ENCODE results near the gene NOP14.
"Not testable (repeated sequence)": the region's sequence is repeated elsewhere in the genome, so short reads cannot be mapped to it uniquely, and the experiment has no call there.

The NOP14 gene

DNA sequence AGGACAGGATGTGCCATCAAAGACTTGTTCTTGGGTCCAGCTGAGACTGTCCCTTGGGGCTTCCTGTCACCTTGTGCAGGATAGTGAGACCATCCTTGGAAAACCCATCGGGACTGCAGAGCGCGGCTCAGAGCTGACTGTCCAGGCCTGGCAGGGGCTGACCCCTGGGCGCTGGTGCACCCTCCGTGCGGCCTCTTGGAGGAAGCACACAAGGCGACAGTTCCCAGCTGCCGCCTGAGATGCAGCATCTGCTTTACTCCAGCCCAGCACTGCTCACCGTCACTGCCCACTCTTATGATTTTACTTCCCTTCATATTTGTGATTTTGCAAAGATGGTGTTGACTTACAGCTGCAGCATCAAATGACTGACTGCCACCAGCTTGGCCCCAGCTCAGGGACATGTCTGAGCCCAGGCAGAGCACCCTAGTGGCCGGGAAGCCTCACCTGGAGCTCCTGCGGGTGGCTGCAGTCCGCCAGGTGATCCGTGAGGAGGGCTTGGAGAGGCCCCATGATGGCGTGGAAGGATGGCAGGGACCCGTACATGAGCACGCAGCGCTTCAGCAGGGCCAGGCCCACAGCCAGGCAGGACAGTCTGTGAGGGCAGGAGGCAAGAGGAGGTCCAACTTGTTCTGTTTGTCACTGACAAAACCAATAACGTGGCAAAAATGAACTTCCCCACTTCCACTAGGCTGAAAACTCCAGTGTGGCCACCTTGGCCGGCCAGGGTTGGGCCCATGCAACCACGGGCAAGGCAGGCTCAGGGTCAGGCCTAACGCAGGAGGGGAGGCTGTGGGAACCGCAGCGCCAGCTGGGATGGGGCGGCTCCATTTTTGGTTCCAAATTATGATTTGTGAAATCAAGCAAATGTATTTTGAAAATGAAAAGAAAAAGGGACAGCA is 21.8 kb downstream of the NOP14 start:
- H3K27me3 Mint-ChIP-seq (ENCODE audit: low read depth, poor library complexity), result no peaks in the 10 kb centered on the region
- H3K27ac Mint-ChIP-seq, result no peak overlapping the region
- no peak for DNase-seq
- peaks cover 8% of the 10 kb centered on the region for H3K4me1 Mint-ChIP-seq
- TF ChIP-seq, protein P1, sequence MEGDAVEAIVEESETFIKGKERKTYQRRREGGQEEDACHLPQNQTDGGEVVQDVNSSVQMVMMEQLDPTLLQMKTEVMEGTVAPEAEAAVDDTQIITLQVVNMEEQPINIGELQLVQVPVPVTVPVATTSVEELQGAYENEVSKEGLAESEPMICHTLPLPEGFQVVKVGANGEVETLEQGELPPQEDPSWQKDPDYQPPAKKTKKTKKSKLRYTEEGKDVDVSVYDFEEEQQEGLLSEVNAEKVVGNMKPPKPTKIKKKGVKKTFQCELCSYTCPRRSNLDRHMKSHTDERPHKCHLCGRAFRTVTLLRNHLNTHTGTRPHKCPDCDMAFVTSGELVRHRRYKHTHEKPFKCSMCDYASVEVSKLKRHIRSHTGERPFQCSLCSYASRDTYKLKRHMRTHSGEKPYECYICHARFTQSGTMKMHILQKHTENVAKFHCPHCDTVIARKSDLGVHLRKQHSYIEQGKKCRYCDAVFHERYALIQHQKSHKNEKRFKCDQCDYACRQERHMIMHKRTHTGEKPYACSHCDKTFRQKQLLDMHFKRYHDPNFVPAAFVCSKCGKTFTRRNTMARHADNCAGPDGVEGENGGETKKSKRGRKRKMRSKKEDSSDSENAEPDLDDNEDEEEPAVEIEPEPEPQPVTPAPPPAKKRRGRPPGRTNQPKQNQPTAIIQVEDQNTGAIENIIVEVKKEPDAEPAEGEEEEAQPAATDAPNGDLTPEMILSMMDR (IDR thresholded peaks at IDR 0.05), result no peak
- H3K36me3 Mint-ChIP-seq (ENCODE audit: low read depth), result peaks cover 43% of the 10 kb centered on the region
- no peak overlapping the region for H3K4me3 Mint-ChIP-seq
- no peaks in the 10 kb centered on the region for H3K9me3 Mint-ChIP-seq

DNA sequence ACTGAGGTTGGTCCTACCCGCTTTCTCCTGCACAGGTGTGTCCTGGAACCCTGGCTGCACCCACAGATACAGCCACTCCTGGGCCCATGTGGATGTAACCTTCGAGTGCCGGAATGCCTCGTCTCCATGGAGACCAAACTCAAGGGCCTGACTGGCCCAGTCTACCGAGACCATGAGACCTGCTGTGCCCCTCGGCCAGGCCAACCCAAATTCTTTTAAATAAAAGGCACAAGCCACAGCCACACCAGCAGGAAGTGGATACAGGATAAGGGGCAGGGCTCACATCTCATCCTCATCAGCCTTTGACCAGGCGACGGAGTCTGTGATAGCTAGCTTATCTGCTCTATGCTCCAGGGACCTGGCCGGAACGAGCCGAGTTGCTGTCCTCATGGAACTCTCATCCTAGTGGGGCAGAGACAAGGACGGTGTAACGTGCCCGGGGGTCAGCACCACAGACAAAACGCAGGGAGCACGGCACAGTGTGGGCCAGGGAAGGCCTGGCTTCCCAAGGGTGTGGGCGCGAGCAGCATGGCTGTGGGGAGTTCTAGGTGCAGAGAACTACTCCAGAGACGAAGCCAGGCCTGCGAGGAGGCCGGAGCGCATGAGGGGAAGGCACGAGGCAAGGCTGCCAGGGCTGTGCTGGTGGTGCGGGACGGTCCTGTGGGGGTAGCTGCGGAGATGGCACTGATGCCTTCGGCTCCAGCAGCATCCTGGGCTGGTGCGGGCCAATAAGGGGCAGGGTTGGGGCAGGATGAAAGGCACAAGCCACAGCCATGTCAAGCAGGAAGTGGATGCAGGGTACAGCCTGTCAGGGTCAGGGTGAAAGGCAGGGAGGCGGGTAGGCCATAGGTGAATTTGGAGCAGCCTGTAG is 22.7 kb downstream of the NOP14 start:
- Mint-ChIP-seq H3K27ac (no peak overlapping the region), H3K27me3 (ENCODE audit: low read depth, poor library complexity) (peaks cover 4% of the 10 kb centered on the region), H3K4me1 (peaks cover 16% of the 10 kb centered on the region), H3K36me3 (ENCODE audit: low read depth) (peaks cover 36% of the 10 kb centered on the region), H3K4me3 (no peak overlapping the region), H3K9me3 (no peaks in the 10 kb centered on the region)
- no peak for DNase-seq
- TF ChIP-seq, protein P1 (IDR thresholded peaks at IDR 0.05), result no peak

DNA sequence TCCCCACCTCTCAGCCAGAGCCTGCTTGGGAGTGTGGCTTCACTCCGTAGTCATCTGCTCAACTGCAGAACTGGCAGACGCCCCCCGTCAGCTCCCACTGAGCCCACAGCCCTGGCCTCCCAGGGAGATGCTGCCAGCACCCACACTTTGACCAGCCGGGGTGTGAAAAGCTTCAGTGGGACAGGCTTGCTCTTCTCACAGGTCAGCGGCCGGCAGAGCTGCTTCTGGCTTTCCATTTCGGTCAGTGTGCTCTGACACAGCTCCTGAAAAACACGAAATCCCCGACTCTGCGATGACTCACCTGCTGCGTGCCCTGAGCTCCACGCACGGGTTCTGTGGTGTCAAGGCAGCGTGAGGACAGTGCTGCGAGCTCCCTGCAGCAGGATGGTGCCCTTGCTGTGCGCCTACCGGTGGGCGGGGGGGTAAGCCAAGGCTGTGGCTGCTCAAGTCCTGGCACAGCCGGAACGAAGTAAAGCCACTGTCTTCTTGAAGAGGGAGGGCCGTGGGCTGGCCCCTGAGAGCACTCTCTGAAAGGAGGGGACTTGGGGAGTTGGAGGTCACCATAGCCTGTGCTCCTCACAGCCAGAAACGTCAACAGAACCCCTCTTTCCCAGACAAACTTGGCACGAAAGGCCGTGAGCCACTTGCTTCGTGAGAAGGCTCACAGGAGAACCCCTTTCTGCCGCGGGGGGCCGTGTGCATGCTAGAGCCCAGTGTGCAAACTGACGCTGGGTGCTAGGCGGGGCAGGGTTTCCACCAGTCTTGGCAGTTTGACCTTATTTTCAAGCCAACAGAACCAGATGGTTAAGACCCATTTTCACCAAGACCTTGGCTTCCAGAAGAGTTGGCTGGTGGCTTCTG is 23.6 kb downstream of the NOP14 start:
- Mint-ChIP-seq H3K4me1 (peaks cover 19% of the 10 kb centered on the region), H3K4me3 (no peak overlapping the region), H3K9me3 (no peaks in the 10 kb centered on the region), H3K36me3 (ENCODE audit: low read depth) (peaks cover 32% of the 10 kb centered on the region), H3K27ac (no peak overlapping the region), H3K27me3 (ENCODE audit: low read depth, poor library complexity) (peaks cover 4% of the 10 kb centered on the region)
- DNase-seq, result no peak
- TF ChIP-seq, protein P1 (IDR thresholded peaks at IDR 0.05), result no peak

DNA sequence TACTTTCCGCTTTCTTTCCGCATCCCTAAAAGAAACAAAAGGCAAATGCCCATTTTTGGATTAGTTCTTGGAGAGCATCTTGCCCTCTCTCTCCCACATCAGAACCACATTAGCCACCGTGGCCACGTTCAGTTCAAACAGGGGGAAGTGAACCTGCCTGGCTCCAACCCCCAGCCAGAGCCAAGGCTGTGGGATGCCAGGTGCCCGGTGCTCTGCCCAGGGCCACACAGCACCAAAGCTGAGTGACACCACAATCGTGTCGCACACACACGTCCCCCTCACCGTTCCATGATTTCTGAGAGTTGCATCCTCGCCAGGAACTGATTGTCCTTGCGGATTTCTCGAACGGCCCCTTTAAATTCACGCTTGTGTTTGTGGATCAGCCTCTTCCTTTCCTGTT is 24.3 kb downstream of the NOP14 start:
- TF ChIP-seq, protein P1 (IDR thresholded peaks at IDR 0.05), result no peak
- peaks cover 4% of the 10 kb centered on the region for H3K27me3 Mint-ChIP-seq (ENCODE audit: low read depth, poor library complexity)
- H3K36me3 Mint-ChIP-seq (ENCODE audit: low read depth), result peaks cover 28% of the 10 kb centered on the region
- H3K4me1 Mint-ChIP-seq, result peaks cover 19% of the 10 kb centered on the region
- H3K4me3 Mint-ChIP-seq, result no peak overlapping the region
- H3K9me3 Mint-ChIP-seq, result no peaks in the 10 kb centered on the region
- H3K27ac Mint-ChIP-seq, result no peak overlapping the region
- no peak for DNase-seq

DNA sequence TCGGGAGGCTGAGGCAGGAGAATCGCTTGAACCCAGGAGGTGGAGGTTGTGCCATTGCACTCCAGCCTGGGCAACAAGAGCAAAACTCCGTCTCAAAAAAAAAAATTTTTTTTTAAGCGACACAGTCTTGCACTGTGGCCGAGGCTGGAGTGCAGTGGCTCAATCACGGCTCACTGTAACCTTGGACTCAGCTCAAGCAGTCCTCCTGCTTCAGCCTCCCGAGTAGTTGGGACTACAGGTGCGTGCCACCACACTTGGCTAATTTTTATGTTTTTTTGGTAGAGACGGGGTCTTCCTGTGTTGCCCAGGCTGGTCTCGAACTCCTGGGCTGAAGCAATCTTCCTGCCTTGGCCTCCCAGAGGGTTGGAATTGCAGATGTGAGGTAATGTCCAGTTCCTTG is 24.8 kb downstream of the NOP14 start:
- not testable (repeated sequence) for H3K4me3 Mint-ChIP-seq; H3K9me3 Mint-ChIP-seq; H3K27ac Mint-ChIP-seq; DNase-seq; H3K27me3 Mint-ChIP-seq (ENCODE audit: low read depth, poor library complexity)
- peaks cover 25% of the 10 kb centered on the region for H3K36me3 Mint-ChIP-seq (ENCODE audit: low read depth)
- H3K4me1 Mint-ChIP-seq, result peaks cover 19% of the 10 kb centered on the region
